ENCODE data around the gene TMED1.

- TF ChIP-seq POLR2A (IDR thresholded peaks at IDR 0.05) (no peak), CTCF (IDR thresholded peaks at IDR 0.05) (no peak), POLR2AphosphoS5 (IDR thresholded peaks at IDR 0.05) (no peak)
Observed at GRCh38 chr19:10797078-10797477, 38.9 kb downstream of the TMED1 start.

Measured in upper lobe of left lung (tissue), 4 donors.